HEK293 (cell line): ENCODE data around the gene TMEM45A.

Source experiments
- CTCF ChIA-PET: fragments of 350-600 bp; formaldehyde crosslinking; extraction: SDS; loops from one replicate; lab custom pipeline; 2021; ENCODE audit warnings: antibody characterized with exemption; lab: Yijun Ruan, JAX
- POLR2A ChIA-PET: fragments of 300-600 bp; formaldehyde crosslinking; extraction: SDS; loops from one replicate; lab custom pipeline; 2020; ENCODE audit warnings: antibody characterized with exemption, inconsistent platforms; lab: Yijun Ruan, JAX
- H3K27ac ChIP-seq: fragments of 200-500 bp; sonication (Bioruptor generic); 2 replicates; pipeline ENCODE4 v1.5.1; 2014; ENCODE audit warnings: low read depth, low read length, control low read depth, inconsistent platforms; ENCODE audit errors: extremely low read depth
- H3K36me3 ChIP-seq, 2 experiments: fragments of 200-500 bp in 1 of 2; sonication (Bioruptor generic) in 1 of 2; 1 replicate in 1 of 2; 2 replicates in 1 of 2; pipeline ENCODE4 v1.5.1; 2014 to 2017; ENCODE audit warnings: inconsistent platforms in 2 of 2, low read length in 2 of 2; ENCODE audit not compliant: control insufficient read depth in 2 of 2, insufficient read depth in 1 of 2
- H3K4me1 ChIP-seq: fragments of 200-500 bp; sonication (Bioruptor generic); 2 replicates; pipeline ENCODE4 v1.5.1; 2014; ENCODE audit warnings: mild to moderate bottlenecking, low read length, inconsistent platforms; ENCODE audit not compliant: control insufficient read depth, insufficient read depth
- H3K4me3 ChIP-seq: 2 replicates; pipeline ENCODE4 v1.5.1; 2011; ENCODE audit warnings: low read depth, mild to moderate bottlenecking, control low read depth, low read length, moderate library complexity
- H3K9me3 ChIP-seq: fragments of 200-500 bp; sonication (Bioruptor generic); 2 replicates; pipeline ENCODE4 v1.5.1; 2014; ENCODE audit warnings: low read depth, low read length, inconsistent platforms; ENCODE audit not compliant: control insufficient read depth, insufficient read depth
- AEBP2 ChIP-seq: fragments of 450-650 bp; formaldehyde crosslinking; IDR thresholded peaks from 2 replicates; pipeline ENCODE4 v1.5.1; 2016; ENCODE audit warnings: missing biosample characterization, missing genetic modification characterization, borderline replicate concordance
- GFI1B ChIP-seq: fragments of 450-650 bp; formaldehyde crosslinking; IDR thresholded peaks from 2 replicates; pipeline ENCODE4 v1.5.1; 2016; ENCODE audit warnings: missing biosample characterization, missing genetic modification characterization
- GLIS2 ChIP-seq: fragments of 450-650 bp; formaldehyde crosslinking; IDR thresholded peaks from 2 replicates; pipeline ENCODE4 v1.5.1; 2016; ENCODE audit warnings: missing biosample characterization, missing genetic modification characterization
- KLF1 ChIP-seq: fragments of 450-650 bp; formaldehyde crosslinking; IDR thresholded peaks from 2 replicates; pipeline ENCODE4 v1.5.1; 2016; ENCODE audit warnings: missing biosample characterization, missing genetic modification characterization
- MYNN ChIP-seq: fragments of 450-650 bp; formaldehyde crosslinking; IDR thresholded peaks from 2 replicates; pipeline ENCODE4 v1.5.1; 2016; ENCODE audit warnings: missing biosample characterization, missing genetic modification characterization, borderline replicate concordance
- MZF1 ChIP-seq: fragments of 450-650 bp; formaldehyde crosslinking; IDR thresholded peaks from 2 replicates; pipeline ENCODE4 v1.5.1; 2017; ENCODE audit warnings: missing biosample characterization, missing genetic modification characterization, borderline replicate concordance
- PATZ1 ChIP-seq: fragments of 450-650 bp; formaldehyde crosslinking; IDR thresholded peaks from 2 replicates; pipeline ENCODE4 v1.5.1; 2016; ENCODE audit warnings: missing biosample characterization, missing genetic modification characterization
- PRDM1 ChIP-seq: fragments of 450-650 bp; formaldehyde crosslinking; IDR thresholded peaks from 2 replicates; pipeline ENCODE4; 2016; ENCODE audit warnings: missing biosample characterization, missing genetic modification characterization
- ZBTB26 ChIP-seq: fragments of 450-650 bp; formaldehyde crosslinking; optimal IDR thresholded peaks from 2 replicates; pipeline ENCODE3; 2016; ENCODE audit warnings: missing biosample characterization, mild to moderate bottlenecking, missing genetic modification characterization
- ZBTB48 ChIP-seq: fragments of 450-650 bp; formaldehyde crosslinking; IDR thresholded peaks from 2 replicates; pipeline ENCODE4 v1.5.1; 2016; ENCODE audit warnings: missing biosample characterization, missing genetic modification characterization
- ZBTB8A ChIP-seq: fragments of 450-650 bp; formaldehyde crosslinking; IDR thresholded peaks from 2 replicates; pipeline ENCODE4 v1.5.1; 2016; ENCODE audit warnings: missing biosample characterization, missing genetic modification characterization
- ZFP69B ChIP-seq: fragments of 450-650 bp; formaldehyde crosslinking; IDR thresholded peaks from 2 replicates; pipeline ENCODE4 v1.5.1; 2016; ENCODE audit warnings: missing biosample characterization, missing genetic modification characterization
- ZNF132 ChIP-seq: fragments of 450-650 bp; formaldehyde crosslinking; IDR thresholded peaks from 2 replicates; pipeline ENCODE4 v1.5.1; 2017; ENCODE audit warnings: missing biosample characterization, missing genetic modification characterization, borderline replicate concordance
- ZNF148 ChIP-seq: fragments of 450-650 bp; formaldehyde crosslinking; IDR thresholded peaks from 2 replicates; pipeline ENCODE4 v1.5.0; 2017; ENCODE audit warnings: missing biosample characterization, missing genetic modification characterization, borderline replicate concordance
- ZNF2 ChIP-seq: fragments of 450-650 bp; formaldehyde crosslinking; IDR thresholded peaks from 2 replicates; pipeline ENCODE4 v1.5.1; 2016; ENCODE audit warnings: missing biosample characterization, missing genetic modification characterization
- ZNF223 ChIP-seq: fragments of 450-650 bp; formaldehyde crosslinking; IDR thresholded peaks from 2 replicates; pipeline ENCODE4 v1.5.1; 2016; ENCODE audit warnings: missing biosample characterization, missing genetic modification characterization
- ZNF426 ChIP-seq: fragments of 450-650 bp; formaldehyde crosslinking; IDR thresholded peaks from 2 replicates; pipeline ENCODE4 v1.5.1; 2017; ENCODE audit warnings: missing biosample characterization, missing genetic modification characterization, mild to moderate bottlenecking, inconsistent platforms, moderate library complexity
- ZNF518A ChIP-seq: fragments of 450-650 bp; formaldehyde crosslinking; conservative IDR thresholded peaks from 2 replicates; pipeline ENCODE4 v1.5.1; 2016; ENCODE audit warnings: low read depth, missing biosample characterization, missing genetic modification characterization
- ZNF529 ChIP-seq: fragments of 450-650 bp; formaldehyde crosslinking; IDR thresholded peaks from 2 replicates; pipeline ENCODE4 v1.5.1; 2017; ENCODE audit warnings: missing genetic modification characterization, missing biosample characterization; ENCODE audit not compliant: insufficient replicate concordance
- ZNF561 ChIP-seq: fragments of 450-650 bp; IDR thresholded peaks from 2 replicates; pipeline ENCODE4 v1.5.1; 2018; ENCODE audit warnings: missing biosample characterization, missing genetic modification characterization, borderline replicate concordance
- ZSCAN23 ChIP-seq: fragments of 450-650 bp; formaldehyde crosslinking; IDR thresholded peaks from 2 replicates; pipeline ENCODE4 v1.5.1; 2016; ENCODE audit warnings: missing biosample characterization, missing genetic modification characterization

Gene TMEM45A

GRCh38 chr3:100489118-100489517 is 3.3 kb upstream of the TMEM45A start:
- no peak overlapping the region for H3K4me3 ChIP-seq
- no peaks in the 10 kb centered on the region for H3K36me3 ChIP-seq
- H3K27ac ChIP-seq = no peak overlapping the region
- POLR2A ChIA-PET = no interaction called here
- CTCF ChIA-PET = no interaction called here
- no peaks in the 10 kb centered on the region for H3K9me3 ChIP-seq
- no peaks in the 10 kb centered on the region for H3K4me1 ChIP-seq
- TF ChIP-seq MYNN (tag by site-specific recombination) (no peak), PRDM1 (tag by site-specific recombination) (no peak), ZNF529 (tag by site-specific recombination) (peak; percentile 95)

GRCh38 chr3:100496711-100497261 is 4.4 kb downstream of the TMEM45A start:
- H3K27ac ChIP-seq = no peak overlapping the region
- CTCF ChIA-PET = interaction anchor here (0.5 to 0.6 kb wide), 2 partner anchors 95 to 167 kb away, joined by 3 read pairs; no protein-coding TSS in a partner anchor
- no peaks in the 10 kb centered on the region for H3K4me1 ChIP-seq
- no peaks in the 10 kb centered on the region for H3K9me3 ChIP-seq
- POLR2A ChIA-PET = no interaction called here
- H3K36me3 ChIP-seq = no peaks in the 10 kb centered on the region
- TF ChIP-seq ZBTB8A (tag by site-specific recombination) = no peak
- no peak for TF ChIP-seq ZNF132 (tag by site-specific recombination)
- TF ChIP-seq ZBTB48 (tag by site-specific recombination) = no peak
- no peak for TF ChIP-seq GLIS2 (tag by site-specific recombination)
- TF ChIP-seq PATZ1 (tag by site-specific recombination) = no peak
- no peak for TF ChIP-seq ZSCAN23 (tag by site-specific recombination)
- no peak for TF ChIP-seq ZNF426 (tag by site-specific recombination)
- TF ChIP-seq ZNF148 = no peak
- TF ChIP-seq ZNF223 (tag by site-specific recombination) = no peak
- no peak for TF ChIP-seq GFI1B (tag by site-specific recombination)
- no peak for TF ChIP-seq ZFP69B (tag by site-specific recombination)
- TF ChIP-seq ZNF518A (tag by site-specific recombination) = no peak
- no peak for TF ChIP-seq KLF1 (tag by site-specific recombination)
- no peak for TF ChIP-seq ZBTB26 (tag by site-specific recombination)
- TF ChIP-seq ZNF561 = no peak
- no peak for TF ChIP-seq AEBP2
- no peak for TF ChIP-seq ZNF2 (tag by site-specific recombination)
- no peak for TF ChIP-seq ZNF529 (tag by site-specific recombination)
- TF ChIP-seq MZF1 = no peak
- H3K4me3 ChIP-seq = no peak overlapping the region
